ENCODE data around the gene MPHOSPH8. TPM values are rescaled to one million over a fixed set of nuclear protein-coding genes. Genes with fewer than 3 reads are reported as not detected.

Gene MPHOSPH8
- 34.9 TPM for polyA plus RNA-seq (ENCODE audit: insufficient read length)

- peak; percentile 90 for DNase-seq (ENCODE audit: low read depth)
Observed at GRCh38 chr13:19633479-19634255, at the start of gene MPHOSPH8. MPHOSPH8 (plus strand) TSS chr13:19633659; CDS start chr13:19633749, 90 bp downstream.

- DNase-seq (ENCODE audit: low read depth): no peak
Observed at GRCh38 chr13:19586904-19587634, 46.4 kb upstream of the MPHOSPH8 start.

- DNase-seq (ENCODE audit: low read depth): no peak
Observed at GRCh38 chr13:19587635-19588300, 45.7 kb upstream of the MPHOSPH8 start.

GRCh38 chr13:19589312-19589711 lies 44.1 kb upstream of the MPHOSPH8 start:
- DNase-seq (ENCODE audit: low read depth): no peak

- DNase-seq (ENCODE audit: low read depth): no peak
Observed at GRCh38 chr13:19590423-19590822, 43.0 kb upstream of the MPHOSPH8 start.

- no peak for DNase-seq (ENCODE audit: low read depth)
Observed at GRCh38 chr13:19591864-19592263, 41.6 kb upstream of the MPHOSPH8 start.

- DNase-seq (ENCODE audit: low read depth): no peak
Observed at GRCh38 chr13:19592657-19593180, 40.7 kb upstream of the MPHOSPH8 start.

- no peak for DNase-seq (ENCODE audit: low read depth)
Observed at GRCh38 chr13:19596086-19596485, 37.4 kb upstream of the MPHOSPH8 start.

GRCh38 chr13:19596960-19597361 lies 36.5 kb upstream of the MPHOSPH8 start:
- DNase-seq (ENCODE audit: low read depth): no peak

GRCh38 chr13:19597523-19597922 lies 35.9 kb upstream of the MPHOSPH8 start:
- no peak for DNase-seq (ENCODE audit: low read depth)

- DNase-seq (ENCODE audit: low read depth): no peak
Observed at GRCh38 chr13:19601749-19602725, 31.4 kb upstream of the MPHOSPH8 start.

- DNase-seq (ENCODE audit: low read depth): no peak
Observed at GRCh38 chr13:19604306-19604705, 29.2 kb upstream of the MPHOSPH8 start.

- no peak for DNase-seq (ENCODE audit: low read depth)
Observed at GRCh38 chr13:19605161-19605955, 28.1 kb upstream of the MPHOSPH8 start.

GRCh38 chr13:19606152-19606551 lies 27.3 kb upstream of the MPHOSPH8 start:
- DNase-seq (ENCODE audit: low read depth): no peak

GRCh38 chr13:19606737-19607136 lies 26.7 kb upstream of the MPHOSPH8 start:
- no peak for DNase-seq (ENCODE audit: low read depth)

- DNase-seq (ENCODE audit: low read depth): no peak
Observed at GRCh38 chr13:19607523-19608078, 25.9 kb upstream of the MPHOSPH8 start.

- no peak for DNase-seq (ENCODE audit: low read depth)
Observed at GRCh38 chr13:19618977-19619376, 14.5 kb upstream of the MPHOSPH8 start.

GRCh38 chr13:19622193-19622592 lies 11.3 kb upstream of the MPHOSPH8 start:
- no peak for DNase-seq (ENCODE audit: low read depth)

- no peak for DNase-seq (ENCODE audit: low read depth)
Observed at GRCh38 chr13:19624265-19624664, 9.2 kb upstream of the MPHOSPH8 start.
